Measurements from ENCODE around the gene MAP2.

GRCh38 chr2:209426432-209426831 lies 2.6 kb downstream of the MAP2 start:
- TF ChIP-seq POLR2A (IDR thresholded peaks at IDR 0.05) (no peak), CTCF (IDR thresholded peaks at IDR 0.05) (no peak)
